ENCODE measurements around the gene NDUFA12.

NDUFA12 gene

DNA sequence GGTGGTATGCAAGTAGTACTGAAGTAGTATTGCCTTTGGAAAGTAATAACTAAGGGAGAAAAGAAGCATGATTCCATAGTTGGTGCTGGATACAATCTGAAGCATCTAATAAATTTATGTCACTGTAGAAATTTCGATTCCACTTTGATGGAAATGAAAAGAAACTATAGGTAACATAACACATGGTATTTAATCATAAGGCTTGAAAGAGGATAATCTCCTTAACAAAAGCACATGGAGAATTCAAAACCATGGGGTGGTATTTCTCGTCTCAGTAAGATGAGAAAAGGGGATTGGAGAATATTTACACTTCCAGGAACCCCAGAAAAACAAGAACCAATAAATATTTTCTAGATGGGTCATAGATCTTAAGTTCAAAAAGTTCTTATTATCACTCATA, 72.7 kb downstream of the NDUFA12 start:
- no peak for DNase-seq

DNA sequence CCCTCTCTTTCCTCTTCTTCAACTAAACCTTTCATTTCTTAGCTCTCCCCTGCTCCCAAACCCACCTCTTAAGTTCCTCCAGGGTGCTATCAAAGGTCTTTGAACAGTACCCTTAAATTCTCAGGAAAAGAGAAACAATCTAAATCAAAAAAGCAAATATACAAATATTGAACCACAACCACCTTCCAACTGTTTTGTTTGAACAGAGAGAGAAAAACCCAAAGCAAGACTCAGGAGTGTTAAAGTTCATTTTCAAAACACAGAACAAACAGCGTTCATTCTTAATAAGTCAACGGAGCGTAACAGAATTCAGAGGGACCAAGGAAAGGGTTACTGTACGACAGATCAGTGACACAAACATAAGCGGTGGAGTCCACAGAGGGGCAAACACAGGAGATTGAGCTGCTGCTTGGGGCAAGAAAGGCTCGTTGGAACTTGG, 73.3 kb downstream of the NDUFA12 start:
- no peak for DNase-seq

- DNase-seq, result no peak
Measured at GRCh38 chr12:94929780-94930179, 73.7 kb downstream of the NDUFA12 start.

DNA sequence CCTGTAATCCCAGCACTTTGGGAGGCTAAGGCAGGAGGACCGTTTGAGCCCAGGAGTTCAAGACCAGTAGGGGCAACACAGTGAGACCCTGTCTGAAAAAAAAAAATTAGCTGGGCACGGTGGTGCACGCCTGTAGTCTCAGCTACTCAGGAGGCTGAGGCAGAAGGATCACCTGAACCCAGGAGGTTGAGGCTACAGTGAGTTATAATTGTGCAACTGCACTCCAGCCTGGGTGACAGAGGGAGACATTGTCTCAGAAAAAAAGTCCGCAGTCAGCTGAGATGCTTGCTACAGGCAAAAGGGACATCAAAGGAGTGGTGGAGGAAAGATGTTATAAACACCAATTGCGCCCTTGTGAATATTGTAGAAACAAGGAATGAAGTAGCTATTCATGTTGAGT, 77.8 kb downstream of the NDUFA12 start:
- no peak for DNase-seq

- DNase-seq, result no peak
Measured at GRCh38 chr12:94925206-94925605, 78.3 kb downstream of the NDUFA12 start.

DNA sequence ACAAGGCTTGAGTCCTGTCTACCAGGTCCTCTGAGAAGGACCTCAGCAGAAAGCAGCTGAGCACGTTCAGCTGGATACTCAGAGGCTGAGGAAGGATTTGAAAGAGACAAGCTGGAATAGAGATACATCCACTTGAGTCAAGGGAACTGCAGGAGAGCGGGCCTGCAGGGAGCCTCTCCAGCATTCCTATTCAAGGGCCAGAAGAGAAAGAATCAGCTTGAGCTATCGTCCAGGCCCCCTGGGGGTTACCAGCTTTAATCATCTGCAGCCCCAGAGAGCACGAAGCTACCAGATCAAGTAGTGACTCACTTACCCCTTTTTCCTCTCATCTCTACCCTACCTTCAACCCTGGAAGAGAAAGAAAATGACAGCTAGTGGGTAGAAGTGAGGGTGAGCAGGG, 80.9 kb downstream of the NDUFA12 start:
- DNase-seq, result no peak
